ENCODE results near the gene MTCH1. TPM values are rescaled to one million over a fixed set of nuclear protein-coding genes. Genes with fewer than 3 reads are reported as not detected.

MTCH1 gene
- total and polyA plus RNA-seq, 9 of the 15 experiments (the other 6 are each of a cell fraction or from before 2014, with no cell fraction given): 7.9 to 161 (median 118) TPM

DNA sequence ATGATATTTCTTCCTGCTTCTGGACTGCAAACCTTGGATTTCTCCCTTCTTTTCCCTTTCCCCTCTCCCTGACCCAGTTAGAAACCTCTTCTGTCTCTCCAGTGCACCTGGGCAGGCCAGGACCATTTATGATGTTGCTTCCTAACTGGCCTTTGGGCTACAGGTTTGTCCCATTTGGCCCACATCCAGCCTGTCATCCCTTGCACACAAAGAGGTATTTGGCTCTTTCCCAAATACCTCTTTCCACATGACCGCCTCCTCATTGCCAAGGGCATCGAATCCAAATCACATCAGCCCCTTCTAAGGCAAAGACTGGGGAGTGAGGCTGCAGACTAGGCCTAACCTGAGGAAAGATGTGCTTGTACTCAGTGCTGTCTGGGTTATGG lies 33.1 kb upstream of the MTCH1 start:
- Histone ChIP-seq H3K4me1 (replicated peaks in 1 of 2; ENCODE audit: control insufficient read depth in 2 of 2, insufficient read depth in 2 of 2, low read length in 2 of 2) (peaks cover 13 to 22% of the 10 kb centered on the region in 2 experiments), H4K20me1 (replicated peaks; ENCODE audit: control insufficient read depth, insufficient read depth, low read length) (peaks cover 4% of the 10 kb centered on the region; the same call in 1 of the 2 replicates), H3K27me3 (ENCODE audit: control insufficient read depth in 2 of 2, insufficient read depth in 2 of 2, low read length in 2 of 2) (no peaks in the 10 kb centered on the region; a peak in 1 of 5 replicates), H2AFZ (ENCODE audit: low read depth, low read length) (peak overlapping the region; percentile 73), H3K9ac (ENCODE audit: insufficient read depth in 1 of 2, low read depth in 2 of 2, low read length in 2 of 2) (peak overlapping the region in 1 of 2 experiments; percentile 38; a peak in 1 of 4 replicates), H3K4me2 (ENCODE audit: insufficient read depth, low read length) (no peak overlapping the region), H3K9me3 (replicated peaks; ENCODE audit: control insufficient read depth, insufficient read depth, low read depth, low read length) (no peaks in the 10 kb centered on the region), H3K36me3 (ENCODE audit: control insufficient read depth, insufficient read depth, low read length) (no peaks in the 10 kb centered on the region), H3K4me3 (no peak overlapping the region), H3K9me1 (ENCODE audit: control insufficient read depth, insufficient read depth, low read length) (peaks cover 3% of the 10 kb centered on the region), H3K79me2 (ENCODE audit: control insufficient read depth, insufficient read depth, low read length) (no peaks in the 10 kb centered on the region), H3K27ac (ENCODE audit: extremely low read depth, low read depth, low read length) (peak overlapping the region; percentile 25; the same call in 1 of the 3 replicates)
- ChIA-PET POLR2A (interaction anchor here (0.6 to 2.5 kb wide), 5 partner anchors 10 to 153 kb away, joined by 3 to 14 read pairs (median 3); no protein-coding TSS in a partner anchor), CTCF (ENCODE audit: low intra/inter-chr PET ratio) (interaction anchor here (0.7 to 9.7 kb wide), 24 partner anchors 9 to 1474 kb away, joined by 3 to 204 read pairs (median 4); partner anchors contain the start of genes C6orf89, MTCH1 and PIM1)
- FAIRE-seq: no peak
- TF ChIP-seq HDAC2 (IDR thresholded peaks at IDR 0.05): no peak
- TF ChIP-seq, protein P1, sequence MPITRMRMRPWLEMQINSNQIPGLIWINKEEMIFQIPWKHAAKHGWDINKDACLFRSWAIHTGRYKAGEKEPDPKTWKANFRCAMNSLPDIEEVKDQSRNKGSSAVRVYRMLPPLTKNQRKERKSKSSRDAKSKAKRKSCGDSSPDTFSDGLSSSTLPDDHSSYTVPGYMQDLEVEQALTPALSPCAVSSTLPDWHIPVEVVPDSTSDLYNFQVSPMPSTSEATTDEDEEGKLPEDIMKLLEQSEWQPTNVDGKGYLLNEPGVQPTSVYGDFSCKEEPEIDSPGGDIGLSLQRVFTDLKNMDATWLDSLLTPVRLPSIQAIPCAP (CRISPR knock-in tag; IDR thresholded peaks at IDR 0.05; ENCODE audit: borderline replicate concordance): 0 out of 2 replicates have a peak, but pooled peaks have one; percentile 74
- peak; percentile 82 for TF ChIP-seq NFIC (IDR thresholded peaks at IDR 0.05)
- DNase-seq (ENCODE audit: extremely low read depth in 1 of 4, low spot score in 3 of 4): no peak
- 48% methylated on average over 2 of the region's 2 CpGs for WGBS (ENCODE audit: insufficient coverage, low coverage, missing lambda C conversion rate)
- no TSS peak for BruUV-seq (replicated peaks)
- ATAC-seq: no peak
- intact Hi-C loops (cut with micrococcal nuclease): loop anchor here (10.0 kb wide), 1 partner anchor 104 kb away; no protein-coding TSS in a partner anchor
- in situ Hi-C loops (cut with MboI): loop anchor here (25.0 kb wide), 1 partner anchor 1468 kb away; no protein-coding TSS in a partner anchor
